Measurements from ENCODE around the gene EIF4ENIF1. TPM values are rescaled to one million over a fixed set of nuclear protein-coding genes. Genes with fewer than 3 reads are reported as not detected.
"Not testable (repeated sequence)": the region's sequence is repeated elsewhere in the genome, so short reads cannot be mapped to it uniquely, and the experiment has no call there.

The EIF4ENIF1 gene
- total RNA-seq, 2 experiments from 2014 or later: 38.6 to 41.0 TPM

GRCh38 chr22:31488346-31488883, 1.2 kb downstream of the EIF4ENIF1 start:
- Mint-ChIP-seq H3K36me3 (peaks cover 22% of the 10 kb centered on the region), H3K4me1 (peaks cover 34% of the 10 kb centered on the region), H3K27ac (peak overlapping the region; percentile 74), H3K4me3 (peak overlapping the region; percentile 85), H3K9me3 (no peaks in the 10 kb centered on the region), H3K27me3 (no peaks in the 10 kb centered on the region)
- DNase-seq (no peak), ATAC-seq (ENCODE audit: low read depth) (no peak)
- POLR2A ChIA-PET: interaction anchor here (1.0 to 2.5 kb wide), 3 partner anchors 49 to 142 kb away, joined by 3 to 10 read pairs (median 3); partner anchors contain the start of genes DRG1 and PATZ1

- H3K27me3 Mint-ChIP-seq: no peaks in the 10 kb centered on the region
- peaks cover 36% of the 10 kb centered on the region for H3K4me1 Mint-ChIP-seq
- H3K4me3 Mint-ChIP-seq: no peak overlapping the region
- POLR2A ChIA-PET: interaction anchor here (2.5 kb wide), 1 partner anchor 140 kb away, joined by 10 read pairs; the partner anchor contains the start of gene PATZ1
- peaks cover 33% of the 10 kb centered on the region for H3K36me3 Mint-ChIP-seq
- H3K9me3 Mint-ChIP-seq: no peaks in the 10 kb centered on the region
- no peak overlapping the region for H3K27ac Mint-ChIP-seq
- no peak for DNase-seq
- no peak for ATAC-seq (ENCODE audit: low read depth)
Observed at GRCh38 chr22:31486951-31487350, 2.7 kb downstream of the EIF4ENIF1 start.

GRCh38 chr22:31486369-31486768, 3.3 kb downstream of the EIF4ENIF1 start:
- H3K4me3 Mint-ChIP-seq; H3K27ac Mint-ChIP-seq; ATAC-seq (ENCODE audit: low read depth); DNase-seq; POLR2A ChIA-PET; H3K27me3 Mint-ChIP-seq; H3K9me3 Mint-ChIP-seq: not testable (repeated sequence)
- Mint-ChIP-seq H3K36me3 (peaks cover 38% of the 10 kb centered on the region), H3K4me1 (peaks cover 35% of the 10 kb centered on the region)

GRCh38 chr22:31482470-31482869, 7.2 kb downstream of the EIF4ENIF1 start:
- H3K4me3 Mint-ChIP-seq; H3K27me3 Mint-ChIP-seq; H3K27ac Mint-ChIP-seq; H3K9me3 Mint-ChIP-seq; ATAC-seq (ENCODE audit: low read depth); DNase-seq: not testable (repeated sequence)
- POLR2A ChIA-PET: interaction anchor here (0.5 kb wide), 1 partner anchor 11 kb away, joined by 3 read pairs; no protein-coding TSS in a partner anchor
- Mint-ChIP-seq H3K36me3 (peaks cover 56% of the 10 kb centered on the region), H3K4me1 (peaks cover 21% of the 10 kb centered on the region)

GRCh38 chr22:31481129-31481528, 8.5 kb downstream of the EIF4ENIF1 start:
- no peak overlapping the region for H3K27ac Mint-ChIP-seq
- H3K36me3 Mint-ChIP-seq: peaks cover 53% of the 10 kb centered on the region
- ATAC-seq (ENCODE audit: low read depth) (no peak), DNase-seq (no peak)
- H3K4me1 Mint-ChIP-seq: peaks cover 21% of the 10 kb centered on the region
- no peak overlapping the region for H3K4me3 Mint-ChIP-seq
- H3K27me3 Mint-ChIP-seq: no peaks in the 10 kb centered on the region
- H3K9me3 Mint-ChIP-seq: no peaks in the 10 kb centered on the region
- POLR2A ChIA-PET: no interaction called here

DNA sequence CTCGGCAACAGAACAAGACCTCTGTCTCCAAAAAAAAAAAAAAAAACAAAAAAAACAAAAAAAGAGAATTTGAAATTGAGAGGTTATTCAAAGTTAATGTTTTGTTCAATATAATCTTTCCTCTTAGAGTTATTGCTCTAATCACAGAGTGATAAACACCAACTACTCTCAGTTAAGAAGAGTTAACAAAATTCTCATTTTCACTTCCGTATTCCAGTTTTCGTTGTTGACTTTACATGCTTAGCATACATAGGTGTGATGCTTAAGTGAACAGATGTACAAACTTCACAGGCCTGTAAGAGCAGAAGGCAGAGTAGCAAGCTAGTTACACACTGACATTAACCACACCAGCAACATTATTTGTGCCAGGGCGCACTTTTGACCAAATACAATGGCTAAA, 12.3 kb downstream of the EIF4ENIF1 start:
- Mint-ChIP-seq H3K27me3 (no peaks in the 10 kb centered on the region), H3K27ac (peak overlapping the region; percentile 21), H3K4me3 (no peak overlapping the region), H3K4me1 (peaks cover 15% of the 10 kb centered on the region), H3K36me3 (peaks cover 41% of the 10 kb centered on the region), H3K9me3 (no peaks in the 10 kb centered on the region)
- POLR2A ChIA-PET: interaction anchor here (1.1 kb wide), 1 partner anchor 14 kb away, joined by 3 read pairs; no protein-coding TSS in a partner anchor
- ATAC-seq (ENCODE audit: low read depth): no peak
- no peak for DNase-seq

DNA sequence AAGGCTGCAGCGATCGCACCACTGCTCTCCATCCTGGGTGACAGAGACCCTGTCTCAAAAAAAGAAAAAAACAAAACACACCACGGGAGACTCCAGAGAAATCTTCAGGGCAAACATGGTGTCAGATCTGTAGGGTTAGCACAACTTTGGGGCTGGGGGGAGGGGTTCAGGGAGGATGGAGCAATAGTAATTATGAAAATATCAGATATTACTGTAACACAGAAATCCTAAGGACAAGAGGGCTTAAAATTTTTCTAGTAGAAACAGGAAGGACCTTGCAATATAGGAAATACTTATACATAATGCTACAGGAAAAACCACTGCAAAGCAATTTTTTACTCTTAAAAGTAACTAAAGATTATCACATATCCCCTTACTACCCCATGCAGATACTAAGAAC, 13.8 kb downstream of the EIF4ENIF1 start:
- Mint-ChIP-seq H3K27me3 (no peaks in the 10 kb centered on the region), H3K4me1 (peaks cover 14% of the 10 kb centered on the region), H3K4me3 (no peak overlapping the region), H3K27ac (no peak overlapping the region), H3K36me3 (peaks cover 32% of the 10 kb centered on the region), H3K9me3 (no peaks in the 10 kb centered on the region)
- DNase-seq: no peak
- POLR2A ChIA-PET: no interaction called here
- no peak for ATAC-seq (ENCODE audit: low read depth)

- Mint-ChIP-seq H3K36me3 (peaks cover 25% of the 10 kb centered on the region), H3K27ac (no peak overlapping the region), H3K4me1 (peaks cover 14% of the 10 kb centered on the region), H3K4me3 (no peak overlapping the region), H3K9me3 (no peaks in the 10 kb centered on the region), H3K27me3 (no peaks in the 10 kb centered on the region)
- POLR2A ChIA-PET: no interaction called here
- DNase-seq: no peak
- no peak for ATAC-seq (ENCODE audit: low read depth)
Observed at GRCh38 chr22:31474743-31475142, 14.9 kb downstream of the EIF4ENIF1 start.

GRCh38 chr22:31465307-31465706, 24.3 kb downstream of the EIF4ENIF1 start:
- POLR2A ChIA-PET: interaction anchor here (0.6 kb wide), 1 partner anchor 35 kb away, joined by 8 read pairs; no protein-coding TSS in a partner anchor
- H3K27me3 Mint-ChIP-seq: no peaks in the 10 kb centered on the region
- DNase-seq: no peak
- H3K27ac Mint-ChIP-seq: no peak overlapping the region
- H3K36me3 Mint-ChIP-seq: peaks cover 25% of the 10 kb centered on the region
- ATAC-seq (ENCODE audit: low read depth): no peak
- no peaks in the 10 kb centered on the region for H3K9me3 Mint-ChIP-seq
- peaks cover 3% of the 10 kb centered on the region for H3K4me1 Mint-ChIP-seq
- no peak overlapping the region for H3K4me3 Mint-ChIP-seq

DNA sequence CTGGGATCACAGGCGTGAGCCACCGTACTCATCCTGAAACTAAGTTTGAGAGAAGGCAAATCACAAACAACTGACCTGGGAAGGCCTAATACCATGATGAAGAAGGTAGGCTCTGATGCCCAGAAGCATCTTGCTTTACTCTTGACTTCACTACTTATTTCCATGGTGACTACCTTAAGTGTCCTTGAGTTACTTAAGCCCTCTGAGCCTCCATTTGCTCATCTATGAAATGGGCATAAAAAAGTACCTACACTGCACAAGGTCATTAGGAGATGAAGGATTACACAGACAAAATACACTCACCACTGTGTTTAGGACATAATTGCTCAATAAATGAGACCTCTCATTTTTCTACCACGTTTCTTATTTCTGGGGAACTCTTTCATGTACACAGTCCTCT, 27.9 kb downstream of the EIF4ENIF1 start:
- Mint-ChIP-seq H3K4me3 (no peak overlapping the region), H3K27ac (no peak overlapping the region), H3K36me3 (peaks cover 33% of the 10 kb centered on the region), H3K4me1 (peaks cover 3% of the 10 kb centered on the region), H3K9me3 (no peaks in the 10 kb centered on the region), H3K27me3 (no peaks in the 10 kb centered on the region)
- DNase-seq (no peak), ATAC-seq (ENCODE audit: low read depth) (no peak)
- POLR2A ChIA-PET: no interaction called here

DNA sequence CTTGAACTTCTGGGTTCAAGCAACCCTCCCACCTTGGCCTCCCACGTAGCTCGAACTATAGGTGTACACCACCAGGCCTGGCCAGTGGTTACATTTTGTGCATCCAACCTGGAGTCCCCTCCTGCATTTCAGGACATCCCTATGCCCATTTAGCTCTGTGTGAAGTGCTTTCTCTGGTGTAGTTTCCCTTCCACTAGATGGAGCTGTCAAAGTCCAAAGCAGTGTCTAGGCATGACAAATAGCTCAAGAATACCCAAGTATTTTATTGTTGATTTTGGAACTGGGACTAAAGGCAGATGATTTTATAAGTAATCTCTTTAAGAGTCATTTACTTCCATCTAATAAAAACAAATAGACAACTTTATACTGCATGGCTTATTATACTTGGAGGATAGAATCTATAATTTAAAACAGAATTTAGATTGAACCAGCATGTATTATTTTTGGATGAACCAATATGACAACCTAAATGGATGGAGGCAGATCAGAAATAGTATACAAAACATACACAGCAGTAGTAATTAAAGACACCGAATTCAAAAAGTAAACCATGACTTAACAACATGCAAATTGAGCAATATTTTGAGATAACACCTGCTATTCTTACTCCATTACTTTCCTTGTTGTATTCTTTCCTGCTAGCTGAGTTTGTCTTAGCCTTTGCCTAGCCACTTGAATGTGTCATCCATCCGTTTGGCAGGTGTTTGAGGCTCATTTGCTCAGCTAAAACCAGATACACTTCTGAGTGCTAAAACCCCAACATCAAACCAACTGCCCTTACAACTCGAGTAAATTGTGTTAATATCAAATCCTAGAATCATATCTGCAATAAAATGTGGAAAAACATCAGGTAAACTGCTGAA, 37.7 kb downstream of the EIF4ENIF1 start:
- Mint-ChIP-seq H3K4me3 (no peak overlapping the region), H3K36me3 (peaks cover 6% of the 10 kb centered on the region), H3K9me3 (no peaks in the 10 kb centered on the region), H3K4me1 (no peaks in the 10 kb centered on the region), H3K27me3 (no peaks in the 10 kb centered on the region), H3K27ac (no peak overlapping the region)
- no peak for DNase-seq
- ATAC-seq (ENCODE audit: low read depth): peak; percentile 39
- POLR2A ChIA-PET: no interaction called here

- H3K36me3 Mint-ChIP-seq: peaks cover 10% of the 10 kb centered on the region
- H3K4me3 Mint-ChIP-seq: no peak overlapping the region
- H3K27me3 Mint-ChIP-seq: no peaks in the 10 kb centered on the region
- H3K9me3 Mint-ChIP-seq: no peaks in the 10 kb centered on the region
- POLR2A ChIA-PET: no interaction called here
- H3K27ac Mint-ChIP-seq: no peak overlapping the region
- ATAC-seq (ENCODE audit: low read depth) (no peak), DNase-seq (no peak)
- H3K4me1 Mint-ChIP-seq: no peaks in the 10 kb centered on the region
Observed at GRCh38 chr22:31449506-31449905, 40.1 kb downstream of the EIF4ENIF1 start.

DNA sequence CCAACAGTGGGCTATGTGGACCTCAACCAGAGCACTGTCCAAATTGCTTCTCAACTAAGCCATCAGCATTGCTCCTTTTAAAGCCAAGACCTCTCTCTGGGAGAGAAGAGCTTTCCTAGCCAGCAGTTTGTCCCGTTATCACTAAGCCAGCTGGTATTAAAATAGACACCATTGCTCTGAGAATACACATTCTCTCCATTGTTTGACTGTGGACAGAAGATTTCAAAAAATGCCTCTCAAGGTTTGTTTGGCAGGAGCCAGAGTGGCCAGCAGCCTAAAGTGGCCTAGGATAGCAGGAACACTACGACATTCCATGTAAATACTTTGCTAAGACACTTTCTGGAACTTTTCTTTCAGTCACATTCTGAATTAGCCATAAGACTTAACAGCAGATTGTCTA, 41.3 kb downstream of the EIF4ENIF1 start:
- no peak overlapping the region for H3K4me3 Mint-ChIP-seq
- peaks cover 11% of the 10 kb centered on the region for H3K36me3 Mint-ChIP-seq
- no peak for DNase-seq
- H3K4me1 Mint-ChIP-seq: no peaks in the 10 kb centered on the region
- POLR2A ChIA-PET: no interaction called here
- H3K27ac Mint-ChIP-seq: no peak overlapping the region
- H3K27me3 Mint-ChIP-seq: no peaks in the 10 kb centered on the region
- H3K9me3 Mint-ChIP-seq: no peaks in the 10 kb centered on the region
- ATAC-seq (ENCODE audit: low read depth): no peak

DNA sequence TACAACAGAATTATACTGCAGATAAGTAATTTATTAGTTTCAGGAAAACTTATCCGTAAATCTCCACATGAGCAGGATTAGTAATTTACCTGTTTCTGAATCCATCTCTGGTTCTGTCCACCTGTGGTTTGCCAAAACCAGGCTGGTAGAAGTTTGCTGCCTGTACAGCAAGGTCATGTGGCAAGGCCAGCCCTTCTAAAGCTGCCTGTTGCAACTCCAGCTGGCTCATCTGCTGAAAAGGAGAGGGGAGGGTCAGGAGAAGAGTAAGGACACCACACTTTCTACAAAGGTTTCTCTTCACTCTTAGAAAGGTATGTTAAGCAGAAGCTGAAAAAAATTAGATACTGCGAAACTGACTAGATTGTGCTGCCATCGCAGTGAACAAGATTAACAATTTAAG, 42.3 kb downstream of the EIF4ENIF1 start:
- Mint-ChIP-seq H3K27me3 (no peaks in the 10 kb centered on the region), H3K36me3 (peaks cover 11% of the 10 kb centered on the region), H3K4me3 (no peak overlapping the region), H3K9me3 (no peaks in the 10 kb centered on the region), H3K27ac (no peak overlapping the region), H3K4me1 (peaks cover under 1% of the 10 kb centered on the region)
- no peak for DNase-seq
- no peak for ATAC-seq (ENCODE audit: low read depth)
- POLR2A ChIA-PET: interaction anchor here (0.6 kb wide), 1 partner anchor 83 kb away, joined by 4 read pairs; no protein-coding TSS in a partner anchor

Data from activated naive CD8-positive, alpha-beta T cell treated with anti-CD3 and anti-CD28 coated beads, Interleukin-2, amount 10 ng/mL, durations not matched to agents 7 days and 5 days (primary cell).